ENCODE results near the gene BNC1. TPM values are rescaled to one million over a fixed set of nuclear protein-coding genes. Genes with fewer than 3 reads are reported as not detected.

The BNC1 gene
- total and polyA plus RNA-seq, 2 of the 4 experiments (the other 2 are of a cell fraction) = 0.38 to 0.54 TPM

GRCh38 chr15:83219026-83219425 lies 65.4 kb downstream of the BNC1 start:
- Histone ChIP-seq H2BK5ac (ENCODE audit: low read depth, low read length, poor library complexity, severe bottlenecking) (no peak overlapping the region), H3K9me3 (ENCODE audit: control insufficient read depth, insufficient read depth, low read length) (no peaks in the 10 kb centered on the region), H2BK20ac (ENCODE audit: low read depth, low read length) (no peak overlapping the region), H2AK5ac (ENCODE audit: low read depth, low read length) (no peak overlapping the region), H3K18ac (ENCODE audit: low read depth, low read length) (no peak overlapping the region), H3K4ac (ENCODE audit: low read depth, low read length) (no peak overlapping the region), H4K20me1 (ENCODE audit: insufficient read depth, low read length) (no peaks in the 10 kb centered on the region), H3K4me1 (ENCODE audit: control insufficient read depth, insufficient read depth, low read length) (no peaks in the 10 kb centered on the region), H3K4me2 (ENCODE audit: low read depth, low read length) (no peak overlapping the region), H3K9me1 (ENCODE audit: insufficient read depth, low read length) (no peaks in the 10 kb centered on the region), H3K14ac (replicated peaks; ENCODE audit: low read depth, low read length) (no peak overlapping the region), H3K27ac (ENCODE audit: insufficient read depth, low read length) (no peak overlapping the region), H3K9ac (ENCODE audit: low read depth, low read length) (no peak overlapping the region), H4K91ac (ENCODE audit: insufficient read depth, low read depth, low read length) (no peak overlapping the region), H3K79me1 (ENCODE audit: low read depth in 1 of 2, low read length in 2 of 2) (no peaks in the 10 kb centered on the region), H2AK9ac (replicated peaks; ENCODE audit: low read depth, low read length, poor library complexity) (no peak overlapping the region), H3K23ac (ENCODE audit: low read depth, low read length) (no peak overlapping the region), H3K27me3 (ENCODE audit: control insufficient read depth, insufficient read depth, low read length) (no peaks in the 10 kb centered on the region), H3K4me3 (ENCODE audit: insufficient read depth, low read depth, low read length) (no peak overlapping the region), H3K36me3 (ENCODE audit: control insufficient read depth, insufficient read depth, low read length) (no peaks in the 10 kb centered on the region), H4K8ac (ENCODE audit: low read depth in 2 of 2, low read length in 2 of 2) (no peak overlapping the region), H4K5ac (ENCODE audit: low read depth, low read length) (no peak overlapping the region), H2AFZ (replicated peaks; ENCODE audit: low read length, poor library complexity) (no peak overlapping the region), H3K56ac (ENCODE audit: extremely low read depth, insufficient read depth, low read length) (no peak overlapping the region), H2BK120ac (ENCODE audit: low read depth, low read length) (no peak overlapping the region), H2BK15ac (ENCODE audit: low read depth, low read length) (no peak overlapping the region)
- no TSS peak for BruUV-seq (replicated peaks)
- intact Hi-C loops (cut with micrococcal nuclease) = no loop called here
- ChIA-PET CTCF (no interaction called here), POLR2A (ENCODE audit: unreplicated experiment) (interaction anchor here (0.6 kb wide), 1 partner anchor 11 kb away, joined by 3 read pairs; no protein-coding TSS in a partner anchor)
- ATAC-seq (ENCODE audit: low read depth) (no peak), DNase-seq (no peak)
- in situ Hi-C loops (cut with MboI; ENCODE audit: low sequenced_read_pairs) = no loop called here
- TF ChIP-seq MAZ (IDR thresholded peaks at IDR 0.05; ENCODE audit: borderline replicate concordance, low read depth, low read length) = no peak
- no peak for TF ChIP-seq ELK1 (IDR thresholded peaks at IDR 0.05; ENCODE audit: borderline replicate concordance, low read depth, low read length)
- TF ChIP-seq NFE2L2 (IDR thresholded peaks at IDR 0.05; ENCODE audit: low read depth, low read length) = no peak
- TF ChIP-seq MAFK (IDR thresholded peaks at IDR 0.05; ENCODE audit: low read depth, low read length) = no peak
- TF ChIP-seq RFX5 (IDR thresholded peaks at IDR 0.05; ENCODE audit: low read depth, low read length) = no peak
- no peak for TF ChIP-seq USF2 (IDR thresholded peaks at IDR 0.05; ENCODE audit: low read depth, low read length)
- TF ChIP-seq CHD1 (IDR thresholded peaks at IDR 0.05; ENCODE audit: low read depth, low read length) = no peak
- TF ChIP-seq CTCF (conservative IDR thresholded peaks at IDR 0.05; ENCODE audit: low read depth, low read length) = no peak
- TF ChIP-seq BHLHE40 (IDR thresholded peaks at IDR 0.05; ENCODE audit: low read depth, low read length) = no peak
- no peak for TF ChIP-seq MXI1 (IDR thresholded peaks at IDR 0.05; ENCODE audit: borderline replicate concordance, low read depth, low read length)
- TF ChIP-seq CEBPB (IDR thresholded peaks at IDR 0.05; ENCODE audit: low read depth, low read length) = no peak
- TF ChIP-seq FOS (IDR thresholded peaks at IDR 0.05; ENCODE audit: low read depth, low read length) = no peak
- TF ChIP-seq POLR2A (IDR thresholded peaks at IDR 0.05; ENCODE audit: low read depth, low read length) = no peak
- TF ChIP-seq RAD21 (IDR thresholded peaks at IDR 0.05; ENCODE audit: low read length) = no peak
- no peak for TF ChIP-seq RCOR1 (IDR thresholded peaks at IDR 0.05; ENCODE audit: insufficient replicate concordance, low read length)
- no peak for TF ChIP-seq SMC3 (IDR thresholded peaks at IDR 0.05; ENCODE audit: low read depth, low read length)
- dilution Hi-C loops (cut with HindIII; ENCODE audit: low sequenced_read_pairs, unreplicated experiment) = no loop called here
- no CpG with 5 or more reads among the region's 1 CpG for WGBS, 2 experiments (ENCODE audit: extremely low coverage in 2 of 2, insufficient read length in 1 of 2)

Measured in IMR-90 (cell line).